ENCODE results near the gene ACTL8.

Gene ACTL8, protein sequence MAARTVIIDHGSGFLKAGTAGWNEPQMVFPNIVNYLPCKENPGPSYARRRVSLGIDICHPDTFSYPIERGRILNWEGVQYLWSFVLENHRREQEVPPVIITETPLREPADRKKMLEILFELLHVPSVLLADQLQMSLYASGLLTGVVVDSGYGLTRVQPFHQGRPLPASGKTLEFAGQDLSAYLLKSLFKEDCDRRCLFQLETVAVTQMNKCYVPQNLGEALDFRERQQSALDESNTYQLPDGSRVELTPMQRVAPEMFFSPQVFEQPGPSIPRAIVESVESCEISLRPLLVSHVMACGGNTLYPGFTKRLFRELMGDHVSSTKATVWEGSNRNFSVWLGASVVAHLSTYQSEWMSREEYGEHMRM

GRCh38 chr1:17755120-17755519, at the start of gene ACTL8:
ACTL8 (plus strand) TSS chr1:17755333; CDS start chr1:17823009, 67,676 bp downstream.
- Histone ChIP-seq H3K27ac (no peak within 1 kb of the TSS), H3K4me3 (no peak within 1 kb of the TSS)

DNA sequence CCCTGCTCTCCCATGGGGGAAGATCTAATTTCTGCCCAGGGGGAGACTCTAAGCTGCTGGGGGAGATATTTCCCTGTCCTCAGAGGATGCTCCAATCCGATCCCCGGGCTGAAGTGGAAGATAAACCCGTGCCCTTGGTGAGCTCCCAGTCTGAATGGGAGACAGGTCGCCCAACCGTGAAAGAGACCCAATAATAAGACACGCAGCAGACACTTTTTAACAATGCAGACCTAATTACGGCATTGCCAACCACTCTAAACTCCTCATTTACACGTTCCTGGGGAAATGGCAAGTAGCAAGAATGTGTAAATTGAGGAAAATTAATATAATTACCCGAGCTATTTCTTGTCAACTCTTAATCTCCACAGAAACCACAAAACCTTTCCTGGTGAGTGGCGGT, 48.7 kb upstream of the ACTL8 start:
- Histone ChIP-seq H3K4me3 (no peak overlapping the region), H3K27ac (no peak overlapping the region)

- no peak overlapping the region for H3K27ac ChIP-seq
- no peak overlapping the region for H3K4me3 ChIP-seq
These were observed 45.2 kb upstream of the ACTL8 start for GRCh38 chr1:17709981-17710380.

DNA sequence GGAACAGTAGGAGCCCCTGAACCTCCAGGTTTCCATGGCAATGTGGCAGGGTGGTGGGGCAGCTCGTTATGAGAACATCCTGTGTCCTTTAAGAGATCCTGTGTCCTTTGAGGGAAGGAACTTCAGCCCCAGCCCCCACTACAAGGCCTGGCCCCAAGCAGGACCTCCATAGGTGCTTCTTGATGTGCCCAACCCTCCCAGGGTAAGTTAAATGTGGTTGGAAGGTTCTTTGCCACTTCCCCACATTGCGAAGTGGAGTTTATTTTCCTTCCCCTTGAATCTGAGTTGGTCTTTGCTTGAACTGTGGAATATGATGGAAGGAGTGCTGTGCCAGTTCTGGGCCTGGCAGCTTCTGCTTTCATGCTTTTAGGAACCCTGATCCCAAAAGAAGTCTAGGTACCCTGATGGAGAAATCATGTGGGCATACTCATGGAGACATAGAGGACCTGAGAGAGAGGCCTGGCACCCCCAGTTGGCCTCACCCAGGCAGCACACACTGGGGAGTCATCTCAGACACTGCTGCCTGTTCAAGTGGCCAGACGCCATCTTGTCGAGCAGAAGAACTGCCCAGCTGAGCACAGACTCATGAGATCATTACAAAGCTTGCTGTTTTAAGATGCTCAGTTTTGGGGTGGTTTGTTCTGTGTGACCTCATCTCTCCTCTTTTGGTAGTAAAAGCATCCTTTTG, 44.1 kb upstream of the ACTL8 start:
- Histone ChIP-seq H3K27ac (no peak overlapping the region), H3K4me3 (no peak overlapping the region)

DNA sequence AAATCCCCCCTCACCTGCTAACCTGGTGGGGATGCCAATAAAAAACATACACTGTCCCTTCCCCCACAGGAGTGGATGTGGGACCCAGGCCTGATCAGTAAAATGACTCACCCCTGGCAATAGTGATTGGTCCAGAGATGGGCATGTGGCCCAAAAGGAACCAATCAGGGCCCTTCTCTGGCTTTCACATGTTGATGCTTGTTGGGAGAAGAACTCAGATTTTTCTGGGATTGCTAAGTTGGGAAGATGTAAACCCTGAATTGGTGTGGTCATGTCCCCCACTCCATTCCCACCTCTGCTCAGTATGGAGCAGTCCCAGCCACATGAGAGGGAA, 43.6 kb upstream of the ACTL8 start:
- H3K27ac ChIP-seq: no peak overlapping the region
- no peak overlapping the region for H3K4me3 ChIP-seq

DNA sequence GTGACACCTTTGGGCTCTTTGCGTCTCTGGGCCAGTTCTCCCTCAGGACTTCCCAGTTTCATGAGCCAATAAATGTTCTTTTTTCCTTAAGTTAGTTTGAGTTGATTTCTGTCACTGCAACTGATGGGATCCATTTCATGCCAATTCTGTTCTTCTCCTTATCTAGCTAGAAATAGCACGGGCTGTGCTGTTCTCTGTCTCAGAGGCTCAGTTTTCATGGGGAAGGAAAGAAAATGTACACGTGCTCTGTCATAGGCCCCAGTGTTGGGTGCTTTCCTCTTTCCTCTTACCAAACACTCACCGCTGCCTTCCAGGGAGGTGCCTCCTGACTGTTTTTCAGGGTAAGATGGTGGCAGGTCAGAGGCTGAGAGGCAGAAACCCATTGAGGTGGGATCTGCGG, 43.2 kb upstream of the ACTL8 start:
- Histone ChIP-seq H3K4me3 (no peak overlapping the region), H3K27ac (no peak overlapping the region)

- Histone ChIP-seq H3K27ac (no peak overlapping the region), H3K4me3 (no peak overlapping the region)
These were observed 41.1 kb upstream of the ACTL8 start for GRCh38 chr1:17713993-17714392.

DNA sequence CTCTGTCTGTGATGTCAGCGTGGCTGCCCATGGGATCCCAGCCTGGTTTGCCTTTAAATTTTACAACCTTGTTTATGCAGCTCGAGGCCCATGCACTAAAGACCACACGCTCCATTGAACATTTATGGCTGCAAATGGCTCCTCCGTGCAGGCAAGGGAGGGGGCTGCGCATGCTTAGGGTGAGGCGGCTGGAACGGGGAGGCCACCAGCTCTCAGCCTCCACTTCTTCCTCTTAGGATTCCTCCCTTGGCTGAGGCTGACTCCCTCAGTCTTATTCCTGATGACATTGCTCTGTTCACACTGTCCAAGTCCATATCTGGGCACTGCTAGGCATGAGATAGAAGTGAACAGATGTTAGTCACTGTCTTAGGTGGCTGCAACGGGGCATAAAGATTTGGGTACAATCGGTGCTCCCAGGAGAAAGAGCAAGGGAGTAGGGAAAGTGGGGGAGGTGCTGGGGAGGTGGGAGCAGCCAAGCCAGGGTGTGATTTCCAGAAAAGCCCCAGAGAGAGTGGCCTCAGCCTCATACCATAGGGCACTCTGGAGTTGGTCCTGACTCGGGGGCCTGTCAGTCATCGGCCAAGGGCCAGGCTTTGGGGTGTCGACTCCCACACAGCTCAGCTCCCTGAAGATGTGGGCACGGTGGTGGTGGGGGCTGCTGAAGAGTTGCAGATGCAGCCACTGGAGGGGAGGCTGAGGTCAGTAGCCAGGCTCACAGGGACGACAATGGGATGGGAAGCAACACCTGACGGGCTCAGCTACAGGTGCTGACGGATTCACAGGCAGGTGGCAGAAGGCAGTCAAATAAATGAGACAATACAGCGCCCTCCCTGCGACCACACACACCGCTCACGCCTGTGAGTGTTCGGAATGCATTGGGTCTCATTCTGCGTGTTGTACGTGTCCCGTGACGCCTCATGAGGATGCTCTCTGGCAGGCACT, 37.3 kb upstream of the ACTL8 start:
- Histone ChIP-seq H3K4me3 (no peak overlapping the region), H3K27ac (no peak overlapping the region)

DNA sequence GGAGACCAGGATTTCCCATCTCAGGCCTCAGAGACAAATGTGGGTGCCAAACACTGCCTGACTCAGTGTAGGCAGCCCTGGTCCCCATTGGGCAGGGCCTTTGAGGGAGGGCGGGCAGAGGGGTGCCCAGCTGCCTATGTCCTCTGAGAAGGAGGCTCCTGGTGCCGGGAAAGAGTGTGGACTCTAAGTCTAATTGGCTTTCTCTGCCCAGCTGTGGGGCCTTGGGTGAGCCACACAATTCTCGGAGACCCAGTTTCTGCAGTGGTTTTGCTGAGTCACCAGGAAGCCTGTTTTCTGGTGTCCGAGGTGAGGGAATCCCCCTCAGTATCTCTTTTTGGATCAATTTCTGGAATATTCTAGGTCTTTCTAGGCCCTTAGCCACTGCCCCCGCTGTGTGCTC, 35.3 kb upstream of the ACTL8 start:
- no peak overlapping the region for H3K27ac ChIP-seq
- H3K4me3 ChIP-seq: no peak overlapping the region

DNA sequence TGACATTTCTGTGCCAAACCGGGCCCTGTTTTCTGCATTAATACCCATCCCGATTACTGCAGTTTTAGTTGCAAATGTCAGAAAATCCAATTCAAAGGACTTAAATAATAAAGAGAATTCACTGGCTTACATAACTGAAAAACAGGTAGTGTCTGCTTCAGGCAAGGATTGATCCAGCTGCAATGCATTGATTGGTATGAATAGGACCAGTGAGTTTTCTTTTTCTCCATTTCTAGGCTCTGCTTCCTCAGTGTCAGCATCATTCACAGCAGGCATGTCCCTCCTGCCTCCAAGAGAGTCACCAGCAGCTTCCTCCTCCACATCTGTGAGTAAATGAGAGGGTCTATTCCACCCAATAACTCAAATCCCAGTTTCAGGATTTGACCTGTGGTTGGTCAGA, 33.7 kb upstream of the ACTL8 start:
- no peak overlapping the region for H3K4me3 ChIP-seq
- H3K27ac ChIP-seq: no peak overlapping the region

DNA sequence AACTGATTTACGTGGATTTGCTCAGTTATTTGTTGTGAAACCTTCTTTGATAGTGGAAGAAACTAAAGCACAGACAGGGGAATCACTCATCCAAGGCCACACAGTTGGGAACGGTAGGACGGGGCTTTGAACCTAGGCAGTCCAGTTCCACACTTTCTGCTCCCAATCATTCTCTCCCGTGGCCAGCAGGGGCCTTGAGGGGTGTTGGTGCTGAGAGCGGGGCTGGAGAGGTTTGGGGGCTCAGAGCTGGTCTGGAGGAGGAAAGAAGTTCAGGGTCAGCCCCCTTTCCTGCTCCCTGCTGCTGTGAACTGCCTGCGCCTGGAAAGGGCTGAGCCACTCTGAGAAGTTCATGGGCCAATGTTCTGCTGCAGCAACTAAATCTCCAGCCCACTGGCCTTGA, 31.4 kb upstream of the ACTL8 start:
- H3K4me3 ChIP-seq: no peak overlapping the region
- no peak overlapping the region for H3K27ac ChIP-seq

- Histone ChIP-seq H3K27ac (no peak overlapping the region), H3K4me3 (no peak overlapping the region)
These were observed 31.0 kb upstream of the ACTL8 start for GRCh38 chr1:17724150-17724549.

GRCh38 chr1:17725084-17725719, 29.9 kb upstream of the ACTL8 start:
- no peak overlapping the region for H3K27ac ChIP-seq
- H3K4me3 ChIP-seq: no peak overlapping the region

GRCh38 chr1:17725811-17726582, 29.1 kb upstream of the ACTL8 start:
- H3K27ac ChIP-seq: no peak overlapping the region
- no peak overlapping the region for H3K4me3 ChIP-seq

DNA sequence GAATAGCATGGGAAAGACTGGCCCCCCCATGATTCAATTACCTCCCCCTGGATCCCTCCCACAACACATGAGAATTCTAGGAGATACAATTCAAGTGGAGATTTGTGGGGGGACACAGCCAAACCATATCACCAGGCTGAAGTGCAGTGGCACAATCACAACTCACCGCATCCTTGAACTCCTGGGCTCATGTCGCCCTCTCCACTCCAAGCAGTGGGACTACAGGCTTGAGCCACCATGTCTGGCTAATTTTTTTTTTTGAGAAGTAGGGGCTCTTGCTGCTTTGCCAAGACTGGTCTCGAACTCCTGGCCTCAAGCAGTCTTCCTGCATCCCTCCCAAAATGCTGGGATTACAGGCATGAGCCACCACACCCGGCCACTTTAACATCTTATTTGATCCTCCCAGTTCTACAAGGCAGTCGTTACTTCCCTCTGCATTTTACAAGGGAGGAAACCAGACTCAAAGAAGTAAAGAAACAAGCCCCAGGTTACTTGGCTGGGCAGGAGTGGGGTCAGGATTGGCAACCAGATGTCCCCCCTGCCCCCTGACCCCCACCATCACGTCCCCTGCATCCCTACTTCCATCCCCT, 26.9 kb upstream of the ACTL8 start:
- Histone ChIP-seq H3K27ac (no peak overlapping the region), H3K4me3 (no peak overlapping the region)

DNA sequence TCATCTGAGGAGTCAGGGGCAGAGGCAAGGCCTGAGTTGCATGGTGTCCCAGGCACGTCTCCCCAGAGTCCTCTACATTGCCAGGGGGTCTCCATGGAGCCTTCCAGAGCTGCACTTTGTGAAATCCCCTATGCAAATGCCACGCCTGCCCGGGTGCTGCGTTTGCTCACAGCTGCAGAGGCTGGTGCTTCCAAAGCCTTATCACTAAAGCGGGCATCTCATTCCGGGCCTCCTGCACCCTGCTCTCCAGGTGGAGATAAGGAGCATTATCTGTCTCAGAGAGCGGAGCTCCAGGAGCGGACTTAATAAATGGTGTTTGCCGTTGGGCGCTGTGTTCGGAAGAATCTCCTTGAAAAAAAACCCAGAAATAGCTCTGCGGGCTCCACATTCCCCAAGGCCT, 25.9 kb upstream of the ACTL8 start:
- no peak overlapping the region for H3K27ac ChIP-seq
- no peak overlapping the region for H3K4me3 ChIP-seq

DNA sequence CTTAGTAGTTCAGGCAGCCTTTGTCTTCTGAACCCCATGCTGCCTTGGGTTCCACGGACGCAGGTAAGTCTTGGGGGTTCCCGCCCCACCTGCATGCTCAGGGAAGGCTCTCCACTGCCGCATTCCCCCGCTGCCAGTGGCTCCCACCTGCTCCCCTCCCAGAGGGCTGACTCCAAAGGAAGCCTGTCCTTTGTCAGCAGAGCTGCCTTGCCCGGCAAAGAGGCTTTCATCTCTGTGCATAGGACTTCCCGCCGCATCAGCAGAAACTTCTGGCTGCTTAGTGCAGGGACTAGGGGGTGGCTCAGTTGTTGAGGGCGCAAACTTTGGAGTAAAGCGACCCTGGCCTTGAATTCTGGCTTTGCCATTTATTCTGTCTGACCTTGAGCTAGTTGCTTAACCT, 25.2 kb upstream of the ACTL8 start:
- Histone ChIP-seq H3K4me3 (no peak overlapping the region), H3K27ac (no peak overlapping the region)

GRCh38 chr1:17731460-17731859, 23.7 kb upstream of the ACTL8 start:
- Histone ChIP-seq H3K4me3 (no peak overlapping the region), H3K27ac (no peak overlapping the region)

DNA sequence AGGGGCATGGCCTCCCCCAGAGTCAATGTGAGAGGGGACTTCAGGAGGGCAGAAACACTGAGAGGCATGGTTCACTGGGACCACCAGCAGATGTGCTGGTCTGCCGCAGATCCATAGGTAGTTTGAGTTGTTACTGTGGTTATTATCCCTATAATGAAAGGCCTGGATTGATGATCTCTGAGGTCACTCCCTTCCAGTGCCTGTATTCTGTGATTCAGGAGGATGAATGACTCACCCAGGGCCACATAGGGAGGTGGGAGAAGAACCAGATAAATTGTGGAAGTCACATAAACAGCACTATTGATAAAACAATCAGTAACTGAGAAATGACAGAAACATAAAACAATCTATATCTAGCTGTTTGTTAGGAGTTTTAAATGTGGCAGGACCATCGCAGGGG, 22.7 kb upstream of the ACTL8 start:
- no peak overlapping the region for H3K4me3 ChIP-seq

More for the DNA sequence above, 22.7 kb upstream of the ACTL8 start:
- H3K27ac ChIP-seq: no peak overlapping the region
